Activated T-cell treated with anti-CD3 and anti-CD28 coated beads, Interleukin-2, amount 50 U/mL, for 72 hours (primary cell): ENCODE data around the gene RPL13. TPM values are rescaled to one million over a fixed set of nuclear protein-coding genes. Genes with fewer than 3 reads are reported as not detected.
A peak's percentile ranks its signal among the peaks of the same experiment; 100 is the strongest.
"Not testable (repeated sequence)": the region's sequence is repeated elsewhere in the genome, so short reads cannot be mapped to it uniquely, and the experiment has no call there.

ENCODE experiments used
- ATAC-seq, 2 donors: fragments of 150-1000 bp; cut with Tn5 transposase; replicated peaks in 1 of 2; 2 replicates each; pipeline ENCODE4 v1.10.0; 2021; ENCODE audit warnings: moderate library complexity in 2 of 2, mild to moderate bottlenecking in 1 of 2
- DNase-seq, 2 donors: peaks; one replicate each; pipeline ENCODE4 v3.0.0; 2021 to 2022; ENCODE audit warnings: mixed read lengths in 1 of 2
- H3K27ac Mint-ChIP-seq: one replicate; pipeline ENCODE4 v1.8.0; 2022; ENCODE audit warnings: mild to moderate bottlenecking, moderate library complexity, mixed read lengths
- H3K27me3 Mint-ChIP-seq: one replicate; pipeline ENCODE4 v1.8.0; 2022; ENCODE audit warnings: low read depth, mixed read lengths
- H3K36me3 Mint-ChIP-seq, 2 donors: one replicate each; pipeline ENCODE4 v1.8.0; 2022; ENCODE audit warnings: mixed read lengths in 2 of 2, mild to moderate bottlenecking in 1 of 2; ENCODE audit not compliant: insufficient read depth in 2 of 2
- H3K4me1 Mint-ChIP-seq: one replicate; pipeline ENCODE4 v1.8.0; 2022; ENCODE audit warnings: low read depth, mixed read lengths
- H3K4me3 Mint-ChIP-seq, 2 donors: one replicate each; pipeline ENCODE4 v1.8.0; 2022; ENCODE audit warnings: mild to moderate bottlenecking in 2 of 2, mixed read lengths in 2 of 2, moderate library complexity in 2 of 2
- H3K9me3 Mint-ChIP-seq, 2 donors: one replicate each; pipeline ENCODE4 v1.8.0; 2022; ENCODE audit warnings: mixed read lengths in 2 of 2
- total RNA-seq, 2 donors: library from RNA; stranded (reverse); gene quantifications; one replicate each; pipeline ENCODE4 v1.2.3, GENCODE V29; 2022

Gene RPL13
- total RNA-seq, 2 donors from 2014 or later, result 3,140 to 3,274 TPM

- no peaks in the 10 kb centered on the region for H3K4me1 Mint-ChIP-seq
- ATAC-seq, result no peak
- H3K4me3 Mint-ChIP-seq, result no peak overlapping the region
- DNase-seq, result no peak
- H3K27ac Mint-ChIP-seq, result no peak overlapping the region
- H3K9me3 Mint-ChIP-seq, result no peaks in the 10 kb centered on the region
- no peaks in the 10 kb centered on the region for H3K27me3 Mint-ChIP-seq
- H3K36me3 Mint-ChIP-seq, result no peaks in the 10 kb centered on the region
Observed at GRCh38 chr16:89581861-89582563, 21.5 kb downstream of the RPL13 start.

- ATAC-seq (no peak), DNase-seq (no peak)
- Mint-ChIP-seq H3K4me1 (no peaks in the 10 kb centered on the region), H3K4me3 (no peak overlapping the region), H3K9me3 (no peaks in the 10 kb centered on the region), H3K36me3 (peaks cover 0 to 2% of the 10 kb centered on the region in 2 donors), H3K27me3 (no peaks in the 10 kb centered on the region), H3K27ac (no peak overlapping the region)
Observed at GRCh38 chr16:89582614-89583196, 22.2 kb downstream of the RPL13 start.

GRCh38 chr16:89583197-89583894, 22.9 kb downstream of the RPL13 start:
- H3K27ac Mint-ChIP-seq, result no peak overlapping the region
- DNase-seq, result no peak
- H3K9me3 Mint-ChIP-seq, result no peaks in the 10 kb centered on the region
- peaks cover 0 to 2% of the 10 kb centered on the region in 2 donors for H3K36me3 Mint-ChIP-seq
- H3K27me3 Mint-ChIP-seq, result no peaks in the 10 kb centered on the region
- no peaks in the 10 kb centered on the region for H3K4me1 Mint-ChIP-seq
- no peak for ATAC-seq
- H3K4me3 Mint-ChIP-seq, result no peak overlapping the region

GRCh38 chr16:89583895-89584644, 23.6 kb downstream of the RPL13 start:
- Mint-ChIP-seq H3K36me3 (peaks cover 0 to 2% of the 10 kb centered on the region in 2 donors), H3K4me3 (no peak overlapping the region), H3K27me3 (no peaks in the 10 kb centered on the region), H3K27ac (no peak overlapping the region), H3K9me3 (no peaks in the 10 kb centered on the region), H3K4me1 (no peaks in the 10 kb centered on the region)
- DNase-seq (no peak), ATAC-seq (no peak)

GRCh38 chr16:89584768-89585549, 24.5 kb downstream of the RPL13 start:
- H3K36me3 Mint-ChIP-seq, result peaks cover 0 to 2% of the 10 kb centered on the region in 2 donors
- no peak overlapping the region for H3K27ac Mint-ChIP-seq
- H3K27me3 Mint-ChIP-seq, result no peaks in the 10 kb centered on the region

GRCh38 chr16:89586218-89586617, 25.7 kb downstream of the RPL13 start:
- H3K4me1 Mint-ChIP-seq, result no peaks in the 10 kb centered on the region
- no peak overlapping the region for H3K4me3 Mint-ChIP-seq
- ATAC-seq, result peak in 1 of 2 donors; percentile 13
- H3K9me3 Mint-ChIP-seq, result no peaks in the 10 kb centered on the region
- peaks cover 0 to 2% of the 10 kb centered on the region in 2 donors for H3K36me3 Mint-ChIP-seq
- no peak for DNase-seq
- H3K27ac Mint-ChIP-seq, result no peak overlapping the region
- H3K27me3 Mint-ChIP-seq, result no peaks in the 10 kb centered on the region

More at GRCh38 chr16:89584768-89585549, 24.5 kb downstream of the RPL13 start:
- no peaks in the 10 kb centered on the region for H3K9me3 Mint-ChIP-seq
- H3K4me1 Mint-ChIP-seq, result no peaks in the 10 kb centered on the region
- ATAC-seq (no peak), DNase-seq (no peak)
- H3K4me3 Mint-ChIP-seq, result no peak overlapping the region

- H3K27me3 Mint-ChIP-seq, result no peaks in the 10 kb centered on the region
- H3K4me1 Mint-ChIP-seq, result no peaks in the 10 kb centered on the region
- H3K36me3 Mint-ChIP-seq, result peaks cover 0 to 2% of the 10 kb centered on the region in 2 donors
- DNase-seq, result peak in 1 of 2 donors; percentile 28
- H3K27ac Mint-ChIP-seq, result no peak overlapping the region
- peak; percentile 46 to 47 for ATAC-seq
- H3K9me3 Mint-ChIP-seq, result no peaks in the 10 kb centered on the region
- no peak overlapping the region for H3K4me3 Mint-ChIP-seq
Observed at GRCh38 chr16:89586853-89587252, 26.4 kb downstream of the RPL13 start.

- not testable (repeated sequence) for ATAC-seq, H3K4me1 Mint-ChIP-seq, H3K4me3 Mint-ChIP-seq, H3K27ac Mint-ChIP-seq, H3K36me3 Mint-ChIP-seq, H3K9me3 Mint-ChIP-seq, H3K27me3 Mint-ChIP-seq, DNase-seq
Observed at GRCh38 chr16:89587676-89588075, 27.2 kb downstream of the RPL13 start.

- ATAC-seq (no peak), DNase-seq (no peak)
- H3K9me3 Mint-ChIP-seq, result no peaks in the 10 kb centered on the region
- H3K4me1 Mint-ChIP-seq, result peaks cover 3% of the 10 kb centered on the region
- H3K27ac Mint-ChIP-seq, result no peak overlapping the region
- H3K36me3 Mint-ChIP-seq, result peaks cover 0 to 2% of the 10 kb centered on the region in 2 donors
- H3K4me3 Mint-ChIP-seq, result no peak overlapping the region
- no peaks in the 10 kb centered on the region for H3K27me3 Mint-ChIP-seq
Observed at GRCh38 chr16:89588413-89589109, 28.1 kb downstream of the RPL13 start.

GRCh38 chr16:89589241-89589926, 28.9 kb downstream of the RPL13 start:
- Mint-ChIP-seq H3K4me1 (peaks cover 11% of the 10 kb centered on the region), H3K36me3 (peaks cover 0 to 2% of the 10 kb centered on the region in 2 donors), H3K9me3 (no peaks in the 10 kb centered on the region), H3K27me3 (no peaks in the 10 kb centered on the region), H3K4me3 (no peak overlapping the region), H3K27ac (no peak overlapping the region)
- ATAC-seq, result no peak
- DNase-seq, result no peak

- Mint-ChIP-seq H3K4me1 (peaks cover 12% of the 10 kb centered on the region), H3K27ac (no peak overlapping the region), H3K27me3 (no peaks in the 10 kb centered on the region), H3K36me3 (no peaks in the 10 kb centered on the region), H3K9me3 (no peaks in the 10 kb centered on the region), H3K4me3 (peak overlapping the region in 1 of 2 donors; percentile 20)
- peak in 1 of 2 donors; percentile 29 for DNase-seq
- ATAC-seq, result peak; percentile 74 to 89
Observed at GRCh38 chr16:89593841-89594240, 33.4 kb downstream of the RPL13 start.
